Aorta (tissue), 5 donors: Measurements from ENCODE around the gene INKA1. TPM values are rescaled to one million over a fixed set of nuclear protein-coding genes. Genes with fewer than 3 reads are reported as not detected.
"Not testable (repeated sequence)": the region's sequence is repeated elsewhere in the genome, so short reads cannot be mapped to it uniquely, and the experiment has no call there.

Source experiments
- ATAC-seq: fragments of 200-7000 bp; cut with Tn5 transposase; one replicate; pipeline ENCODE4 v1.9.1; 2022; ENCODE audit warnings: moderate library complexity; ENCODE audit not compliant: low FRiP score
- DNase-seq, 2 donors: peaks; one replicate each; pipeline ENCODE4 v3.0.0-alpha.2; 2020
- H3K27ac ChIP-seq, 2 donors: one replicate each; pipeline ENCODE4 v1.5.1; 2013; ENCODE audit warnings: low read length in 2 of 2, mild to moderate bottlenecking in 2 of 2, moderate library complexity in 2 of 2, control low read depth in 1 of 2, inconsistent platforms in 1 of 2, low read depth in 1 of 2
- H3K27me3 ChIP-seq, 2 donors: one replicate each; pipeline ENCODE4 v1.6.1; 2013; ENCODE audit warnings: control low read depth in 1 of 2, low read length in 1 of 2, mild to moderate bottlenecking in 1 of 2, moderate library complexity in 1 of 2; ENCODE audit not compliant: insufficient read depth in 2 of 2, control insufficient read depth in 1 of 2
- H3K36me3 ChIP-seq, 2 donors: one replicate each; pipeline ENCODE4 v1.6.1; 2013; ENCODE audit warnings: control low read depth in 1 of 2, low read length in 1 of 2, mild to moderate bottlenecking in 1 of 2; ENCODE audit not compliant: insufficient read depth in 2 of 2, control insufficient read depth in 1 of 2
- H3K4me1 ChIP-seq, 2 donors: one replicate each; pipeline ENCODE4 v1.6.1; 2013; ENCODE audit warnings: low read length in 2 of 2, control low read depth in 1 of 2, mild to moderate bottlenecking in 1 of 2, moderate library complexity in 1 of 2; ENCODE audit not compliant: insufficient read depth in 2 of 2, control insufficient read depth in 1 of 2
- H3K4me3 ChIP-seq, 2 donors: one replicate each; pipeline ENCODE4 v1.5.1; 2013; ENCODE audit warnings: low read length in 2 of 2, control low read depth in 1 of 2, mild to moderate bottlenecking in 1 of 2
- H3K9me3 ChIP-seq: one replicate; pipeline ENCODE4 v1.6.1; 2013; ENCODE audit warnings: mild to moderate bottlenecking, low read length; ENCODE audit not compliant: control insufficient read depth
- WGBS, 2 donors: extraction: QIAGEN DNeasy Blood & Tissue Kit; methylation state at CpG; one replicate each; pipeline ENCODE4 v1.1.7; 2013; 5-methylcytosine and 5-hydroxymethylcytosine counted together
- intact Hi-C, 2 donors: fragments of 100-400 bp; cut with DNase I; formaldehyde crosslinking; loops; one replicate each; pipeline versions ENCODE4 v1.14.2 to v1.15.0; 2022
- polyA plus RNA-seq, 2 donors: library from polyadenylated mRNA; stranded (reverse); fragments of 200-250 nt; gene quantifications; one replicate each; pipeline ENCODE4 v1.2.3, GENCODE V29; 2013
- total RNA-seq, 2 donors: library from RNA; stranded (reverse); fragmentation: NEBNext Ultra II Directional; extraction: Animal tissue kit (Norgen Biotek cat#: 25700); gene quantifications; one replicate each; pipeline ENCODE4 v1.2.1, GENCODE V29; 2021
- donor health status: healthy with polysubstance abuse.
- donor health status: Bipolar disorder and iron deficiency.
- donor health status: DM: no; HTN: no; CAD: no.
- donor health status: DM: no; HTN: no; CAD: no.
- donor health status: DM: yes; HTN: yes; CAD: no.

The INKA1 gene
- total and polyA plus RNA-seq, 4 donors = 5.5 to 12.2 (median 10.5) TPM

DNA sequence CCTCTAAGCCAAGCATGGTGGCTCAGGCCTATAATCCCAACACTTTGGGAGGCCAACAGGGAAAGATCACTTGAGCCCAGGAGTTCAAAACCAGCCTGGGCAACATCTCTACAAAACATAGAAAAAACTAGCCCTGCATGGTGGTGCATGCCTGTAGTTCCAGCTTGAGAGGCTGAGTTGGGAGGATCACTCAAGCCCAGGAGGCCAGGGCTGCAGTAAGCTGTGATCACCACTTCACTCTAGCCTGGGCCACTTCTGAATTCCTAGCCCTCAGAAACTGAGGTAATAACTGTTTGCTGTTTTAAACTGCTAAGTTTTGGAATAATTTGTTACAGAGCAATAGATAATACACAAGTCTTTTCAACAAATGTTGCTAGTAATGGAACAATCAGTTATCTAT is 33.1 kb upstream of the INKA1 start:
- no peak for ATAC-seq
- intact Hi-C loops = no loop called here

GRCh38 chr3:49771340-49771938 is 31.6 kb upstream of the INKA1 start:
- Histone ChIP-seq H3K27ac (no peak overlapping the region), H3K36me3 (peaks cover 0 to 2% of the 10 kb centered on the region in 2 donors), H3K27me3 (no peaks in the 10 kb centered on the region), H3K4me1 (no peaks in the 10 kb centered on the region), H3K4me3 (no peak overlapping the region), H3K9me3 (no peaks in the 10 kb centered on the region)
- ATAC-seq (no peak), DNase-seq (no peak)
- intact Hi-C loops = no loop called here
- 85 to 91% methylated on average over 1 of the region's 1 CpG for WGBS, 2 donors

More for the DNA sequence above, 33.1 kb upstream of the INKA1 start:
- H3K4me1 ChIP-seq = no peaks in the 10 kb centered on the region
- no peaks in the 10 kb centered on the region for H3K9me3 ChIP-seq
- DNase-seq = no peak
- H3K27ac ChIP-seq = no peak overlapping the region
- peaks cover 0 to 2% of the 10 kb centered on the region in 2 donors for H3K36me3 ChIP-seq
- H3K27me3 ChIP-seq = no peaks in the 10 kb centered on the region
- H3K4me3 ChIP-seq = no peak overlapping the region

GRCh38 chr3:49772703-49773102 is 30.4 kb upstream of the INKA1 start:
- H3K36me3 ChIP-seq = peaks cover 0 to 2% of the 10 kb centered on the region in 2 donors
- ATAC-seq = no peak
- 97% methylated on average over 2 of the region's 2 CpGs for WGBS, 2 donors
- no peak for DNase-seq
- H3K4me1 ChIP-seq = no peaks in the 10 kb centered on the region
- H3K27ac ChIP-seq = no peak overlapping the region
- no peak overlapping the region for H3K4me3 ChIP-seq
- no peaks in the 10 kb centered on the region for H3K9me3 ChIP-seq
- no peaks in the 10 kb centered on the region for H3K27me3 ChIP-seq
- intact Hi-C loops = no loop called here

GRCh38 chr3:49775538-49775937 is 27.5 kb upstream of the INKA1 start:
- intact Hi-C loops = no loop called here
- DNase-seq (no peak), ATAC-seq (no peak)
- H3K4me1 ChIP-seq = no peaks in the 10 kb centered on the region
- no peaks in the 10 kb centered on the region for H3K27me3 ChIP-seq
- H3K36me3 ChIP-seq = no peaks in the 10 kb centered on the region
- H3K27ac ChIP-seq = no peak overlapping the region
- H3K9me3 ChIP-seq = no peaks in the 10 kb centered on the region
- WGBS, 2 donors = 53 to 68% methylated on average over 3 of the region's 3 CpGs
- no peak overlapping the region for H3K4me3 ChIP-seq

DNA sequence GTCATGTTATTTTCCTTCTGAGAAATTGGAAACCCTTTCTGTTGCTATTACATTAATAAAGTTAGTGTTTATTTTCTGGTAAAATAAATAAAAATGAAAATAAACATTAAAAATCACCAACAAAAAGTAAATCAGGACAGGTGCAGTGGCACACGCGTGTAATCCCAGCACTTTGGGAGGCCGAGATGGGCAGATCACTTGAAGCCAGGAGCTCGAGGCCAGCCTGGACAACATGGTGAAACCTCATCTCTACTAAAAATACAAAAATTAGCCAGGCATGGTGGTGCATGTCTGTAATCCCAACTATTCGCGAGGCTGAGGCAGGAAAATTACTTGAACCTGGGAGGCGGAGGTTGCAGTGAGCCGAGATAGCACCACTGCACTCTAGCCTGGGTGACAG is 27.0 kb upstream of the INKA1 start:
- WGBS, 2 donors = 89 to 92% methylated on average over 8 of the region's 8 CpGs
- H3K4me1 ChIP-seq, H3K9me3 ChIP-seq, H3K27ac ChIP-seq, ATAC-seq, H3K4me3 ChIP-seq, intact Hi-C loops, H3K36me3 ChIP-seq, DNase-seq, H3K27me3 ChIP-seq: not testable (repeated sequence)

- DNase-seq = no peak
- Histone ChIP-seq H3K4me3 (no peak overlapping the region), H3K9me3 (no peaks in the 10 kb centered on the region), H3K27me3 (no peaks in the 10 kb centered on the region), H3K36me3 (peaks cover 0 to 3% of the 10 kb centered on the region in 2 donors), H3K27ac (no peak overlapping the region), H3K4me1 (no peaks in the 10 kb centered on the region)
- intact Hi-C loops = loop anchor here in 1 of 2 donors (10.0 kb wide), 1 partner anchor 55 kb away; the partner anchor contains the start of gene GMPPB
- 88 to 92% methylated on average over 5 of the region's 5 CpGs for WGBS, 2 donors
- no peak for ATAC-seq
Measured at GRCh38 chr3:49779358-49780079, 23.5 kb upstream of the INKA1 start.

GRCh38 chr3:49780080-49780974 is 22.7 kb upstream of the INKA1 start:
- intact Hi-C loops = loop anchor here in 1 of 2 donors (10.0 kb wide), 1 partner anchor 56 kb away; the partner anchor contains the start of gene GMPPB
- Histone ChIP-seq H3K36me3 (peaks cover 0 to 3% of the 10 kb centered on the region in 2 donors), H3K4me3 (no peak overlapping the region)

DNA sequence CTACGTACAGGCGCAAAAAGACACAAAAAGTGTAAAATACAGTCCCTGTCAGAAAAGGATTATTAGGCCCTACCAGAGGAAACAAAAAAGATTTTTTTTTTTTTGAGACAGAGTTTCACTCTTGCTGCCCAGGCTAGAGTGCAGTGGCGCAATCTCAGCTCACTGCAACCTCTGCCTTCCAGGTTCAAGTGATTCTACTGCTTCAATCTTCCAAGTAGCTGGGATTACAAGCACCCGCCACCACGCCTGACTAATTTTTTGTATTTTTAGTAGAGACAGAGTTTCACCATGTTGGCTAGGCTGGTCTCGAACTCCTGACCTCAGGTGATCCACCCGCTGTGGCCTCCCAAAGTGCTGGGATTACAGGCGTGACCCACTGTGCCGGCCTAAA is 22.1 kb upstream of the INKA1 start:
- 88 to 91% methylated on average over 9 of the region's 9 CpGs for WGBS, 2 donors
- H3K27me3 ChIP-seq, DNase-seq, ATAC-seq, H3K27ac ChIP-seq, H3K4me1 ChIP-seq, H3K36me3 ChIP-seq, H3K9me3 ChIP-seq, H3K4me3 ChIP-seq: not testable (repeated sequence)
- intact Hi-C loops = loop anchor here in 1 of 2 donors (10.0 kb wide), 1 partner anchor 56 kb away; the partner anchor contains the start of gene GMPPB

More at GRCh38 chr3:49780080-49780974, 22.7 kb upstream of the INKA1 start:
- Histone ChIP-seq H3K27me3 (no peaks in the 10 kb centered on the region), H3K9me3 (no peaks in the 10 kb centered on the region), H3K27ac (no peak overlapping the region), H3K4me1 (no peaks in the 10 kb centered on the region)
- no peak for ATAC-seq
- 62 to 70% methylated on average over 4 of the region's 4 CpGs for WGBS, 2 donors
- DNase-seq = no peak
